Astrocyte (in vitro differentiated cells and primary cell): Measurements from ENCODE around the gene INPP5B. TPM values are rescaled to one million over a fixed set of nuclear protein-coding genes. Genes with fewer than 3 reads are reported as not detected.

Experiments
- DNase-seq: peaks from one replicate; pipeline ENCODE4 v3.0.0-alpha.2; 2010; ENCODE audit warnings: low read depth
- FAIRE-seq: peaks from 2 replicates; lab custom pipeline; 2011; peaks lifted over from hg19 to GRCh38; lab: Jason Lieb, UNC
- H2AFZ ChIP-seq: 2 replicates; pipeline ENCODE4 v1.6.0; 2012; ENCODE audit warnings: low read depth, low read length, inconsistent platforms
- H3K27ac ChIP-seq: 2 replicates; pipeline ENCODE4 v1.5.1; 2011; ENCODE audit warnings: low read depth, low read length, inconsistent platforms
- H3K27me3 ChIP-seq: 2 replicates; pipeline ENCODE4 v1.6.0; 2011; ENCODE audit warnings: low read length, inconsistent platforms; ENCODE audit not compliant: insufficient read depth
- H3K36me3 ChIP-seq: 2 replicates; pipeline ENCODE4 v1.5.1; 2011; ENCODE audit warnings: low read length, inconsistent platforms; ENCODE audit not compliant: insufficient read depth
- H3K4me1 ChIP-seq: 2 replicates; pipeline ENCODE4 v1.5.1; 2011; ENCODE audit warnings: low read length, inconsistent platforms; ENCODE audit not compliant: insufficient read depth
- H3K4me2 ChIP-seq: 2 replicates; pipeline ENCODE4 v1.6.0; 2012; ENCODE audit warnings: low read length, inconsistent platforms
- H3K4me3 ChIP-seq: 2 replicates; pipeline ENCODE4 v1.5.1; 2011; ENCODE audit warnings: low read depth, mild to moderate bottlenecking, low read length, inconsistent platforms; ENCODE audit not compliant: insufficient read depth
- H3K79me2 ChIP-seq: 2 replicates; pipeline ENCODE4 v1.6.0; 2012; ENCODE audit warnings: mild to moderate bottlenecking, low read length, inconsistent platforms; ENCODE audit not compliant: insufficient read depth
- H3K9ac ChIP-seq: 2 replicates; pipeline ENCODE4 v1.6.0; 2012; ENCODE audit warnings: mild to moderate bottlenecking, low read length, inconsistent platforms
- H3K9me3 ChIP-seq: 2 replicates; pipeline ENCODE4 v1.5.1; 2012; ENCODE audit warnings: low read depth, mild to moderate bottlenecking, low read length, inconsistent platforms; ENCODE audit not compliant: insufficient read depth
- H4K20me1 ChIP-seq: 2 replicates; pipeline ENCODE4 v1.6.0; 2012; ENCODE audit warnings: low read length, inconsistent platforms; ENCODE audit not compliant: insufficient read depth
- H3K27ac Mint-ChIP-seq: one replicate; pipeline ENCODE4 v1.8.0; 2021; ENCODE audit warnings: mild to moderate bottlenecking, mixed read lengths; ENCODE audit not compliant: unreplicated experiment
- H3K27me3 Mint-ChIP-seq: one replicate; pipeline ENCODE4 v1.8.0; 2021; ENCODE audit warnings: low read depth, mixed read lengths; ENCODE audit not compliant: unreplicated experiment
- H3K36me3 Mint-ChIP-seq: one replicate; pipeline ENCODE4 v1.8.0; 2021; ENCODE audit warnings: low read depth, mixed read lengths; ENCODE audit not compliant: unreplicated experiment
- H3K4me1 Mint-ChIP-seq: one replicate; pipeline ENCODE4 v1.8.0; 2021; ENCODE audit warnings: low read depth, mixed read lengths; ENCODE audit not compliant: unreplicated experiment
- H3K4me3 Mint-ChIP-seq: one replicate; pipeline ENCODE4 v1.8.0; 2021; ENCODE audit warnings: mild to moderate bottlenecking, moderate library complexity, mixed read lengths; ENCODE audit not compliant: unreplicated experiment
- H3K9me3 Mint-ChIP-seq: one replicate; pipeline ENCODE4 v1.8.0; 2021; ENCODE audit warnings: mild to moderate bottlenecking, mixed read lengths; ENCODE audit not compliant: unreplicated experiment
- EZH2 ChIP-seq: IDR thresholded peaks from 2 replicates; pipeline ENCODE4 v1.6.1; 2012; ENCODE audit warnings: mild to moderate bottlenecking, low read length, inconsistent platforms; ENCODE audit not compliant: insufficient read depth
- total RNA-seq: library from RNA; stranded (reverse); gene quantifications from 2 replicates; pipeline ENCODE4 v1.2.1, GENCODE V29; 2021
- TF ChIP-seq, protein P1 (sequence below): IDR thresholded peaks from 2 replicates; pipeline ENCODE4 v1.5.1; 2011; ENCODE audit warnings: low read depth, mild to moderate bottlenecking, inconsistent platforms, low read length, moderate library complexity; ENCODE audit not compliant: insufficient read depth

The INPP5B gene
- total RNA-seq, 1 donor from 2014 or later = 19.4 TPM

DNA sequence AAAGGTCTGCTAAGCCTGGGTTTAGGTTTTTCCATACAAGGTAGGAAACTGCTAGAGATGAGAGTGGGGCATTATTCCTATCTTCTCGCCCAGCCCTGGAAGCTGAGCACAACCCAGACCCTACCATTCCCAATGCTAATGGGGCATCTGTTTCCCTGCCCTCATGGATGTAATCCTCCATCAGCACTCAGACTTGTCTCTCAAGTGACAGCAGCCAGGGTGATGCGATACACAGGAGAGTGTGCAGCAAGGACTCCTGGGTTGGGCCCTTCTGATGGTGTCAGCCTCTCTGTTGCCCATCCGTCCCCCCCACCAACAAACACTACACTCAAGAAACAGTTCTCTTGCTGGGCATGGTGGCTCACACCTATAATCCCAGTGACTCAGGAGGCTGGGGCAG lies 5.9 kb upstream of the INPP5B start:
- Histone ChIP-seq H3K79me2 (no peaks in the 10 kb centered on the region), H4K20me1 (no peaks in the 10 kb centered on the region), H3K9ac (no peak overlapping the region), H3K4me2 (no peak overlapping the region), H3K9me3 (no peaks in the 10 kb centered on the region), H3K4me1 (no peaks in the 10 kb centered on the region), H3K4me3 (no peak overlapping the region), H3K36me3 (peaks cover 13% of the 10 kb centered on the region), H3K27ac (no peak overlapping the region), H2AFZ (no peak overlapping the region), H3K27me3 (no peaks in the 10 kb centered on the region)
- FAIRE-seq (no peak), DNase-seq (no peak)
- Mint-ChIP-seq H3K27ac (no peak overlapping the region), H3K27me3 (peaks cover 2% of the 10 kb centered on the region), H3K4me3 (no peak overlapping the region), H3K9me3 (no peaks in the 10 kb centered on the region), H3K36me3 (peaks cover 11% of the 10 kb centered on the region), H3K4me1 (peaks cover 3% of the 10 kb centered on the region)
- TF ChIP-seq, protein P1, sequence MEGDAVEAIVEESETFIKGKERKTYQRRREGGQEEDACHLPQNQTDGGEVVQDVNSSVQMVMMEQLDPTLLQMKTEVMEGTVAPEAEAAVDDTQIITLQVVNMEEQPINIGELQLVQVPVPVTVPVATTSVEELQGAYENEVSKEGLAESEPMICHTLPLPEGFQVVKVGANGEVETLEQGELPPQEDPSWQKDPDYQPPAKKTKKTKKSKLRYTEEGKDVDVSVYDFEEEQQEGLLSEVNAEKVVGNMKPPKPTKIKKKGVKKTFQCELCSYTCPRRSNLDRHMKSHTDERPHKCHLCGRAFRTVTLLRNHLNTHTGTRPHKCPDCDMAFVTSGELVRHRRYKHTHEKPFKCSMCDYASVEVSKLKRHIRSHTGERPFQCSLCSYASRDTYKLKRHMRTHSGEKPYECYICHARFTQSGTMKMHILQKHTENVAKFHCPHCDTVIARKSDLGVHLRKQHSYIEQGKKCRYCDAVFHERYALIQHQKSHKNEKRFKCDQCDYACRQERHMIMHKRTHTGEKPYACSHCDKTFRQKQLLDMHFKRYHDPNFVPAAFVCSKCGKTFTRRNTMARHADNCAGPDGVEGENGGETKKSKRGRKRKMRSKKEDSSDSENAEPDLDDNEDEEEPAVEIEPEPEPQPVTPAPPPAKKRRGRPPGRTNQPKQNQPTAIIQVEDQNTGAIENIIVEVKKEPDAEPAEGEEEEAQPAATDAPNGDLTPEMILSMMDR = no peak
- no peak for TF ChIP-seq EZH2

DNA sequence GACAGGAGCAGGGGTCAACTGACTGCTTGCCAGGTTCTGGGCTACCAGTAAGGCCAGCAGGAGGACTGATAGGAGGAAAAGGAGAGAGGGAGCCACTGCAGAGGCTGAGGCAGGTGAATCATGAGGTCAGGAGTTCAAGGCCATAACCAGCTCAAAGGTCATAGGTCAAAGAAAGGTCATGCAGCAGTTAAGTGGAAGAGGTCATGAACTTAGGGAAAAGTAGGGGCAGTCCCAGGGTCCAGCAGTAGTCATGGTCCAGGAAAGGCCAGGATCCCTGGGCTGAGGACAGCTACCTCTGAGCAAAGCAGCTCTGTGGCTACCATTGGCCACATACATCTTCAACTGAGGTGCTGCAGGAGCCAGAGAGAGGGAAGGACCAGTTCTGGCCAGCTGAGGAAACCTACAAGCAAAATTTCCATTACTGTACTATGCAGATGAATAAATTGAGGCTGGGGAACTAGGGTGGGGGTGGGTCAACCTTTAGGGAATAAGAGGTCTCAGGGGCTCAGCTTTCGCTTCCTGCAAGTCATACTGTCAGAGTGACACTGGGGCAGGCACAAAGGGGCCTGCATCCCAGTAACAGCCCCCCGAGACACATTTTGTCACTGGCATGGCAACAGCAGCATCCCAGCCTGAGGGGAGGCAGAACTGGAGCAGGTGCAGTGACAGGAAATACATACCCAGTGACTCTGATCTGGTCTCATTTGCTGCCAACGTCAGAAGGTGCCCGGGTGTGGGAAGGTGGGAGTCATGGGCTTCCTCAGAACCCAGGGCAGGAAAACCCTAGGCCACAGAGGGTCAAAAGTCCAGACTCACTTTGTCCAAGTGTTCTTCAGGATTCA lies 5.2 kb upstream of the INPP5B start:
- H3K36me3 ChIP-seq = peaks cover 6% of the 10 kb centered on the region
- FAIRE-seq (no peak), DNase-seq (no peak)
- no peaks in the 10 kb centered on the region for H3K79me2 ChIP-seq
- Mint-ChIP-seq H3K4me3 (no peak overlapping the region), H3K4me1 (peaks cover 3% of the 10 kb centered on the region), H3K9me3 (no peaks in the 10 kb centered on the region), H3K27me3 (peaks cover 2% of the 10 kb centered on the region), H3K27ac (no peak overlapping the region), H3K36me3 (peaks cover 8% of the 10 kb centered on the region)
- no peak for TF ChIP-seq EZH2
- H3K9me3 ChIP-seq = no peaks in the 10 kb centered on the region
- no peak overlapping the region for H2AFZ ChIP-seq
- H4K20me1 ChIP-seq = no peaks in the 10 kb centered on the region
- no peak overlapping the region for H3K27ac ChIP-seq
- H3K9ac ChIP-seq = no peak overlapping the region
- H3K27me3 ChIP-seq = no peaks in the 10 kb centered on the region
- no peak overlapping the region for H3K4me2 ChIP-seq
- H3K4me1 ChIP-seq = no peaks in the 10 kb centered on the region
- no peak overlapping the region for H3K4me3 ChIP-seq

DNA sequence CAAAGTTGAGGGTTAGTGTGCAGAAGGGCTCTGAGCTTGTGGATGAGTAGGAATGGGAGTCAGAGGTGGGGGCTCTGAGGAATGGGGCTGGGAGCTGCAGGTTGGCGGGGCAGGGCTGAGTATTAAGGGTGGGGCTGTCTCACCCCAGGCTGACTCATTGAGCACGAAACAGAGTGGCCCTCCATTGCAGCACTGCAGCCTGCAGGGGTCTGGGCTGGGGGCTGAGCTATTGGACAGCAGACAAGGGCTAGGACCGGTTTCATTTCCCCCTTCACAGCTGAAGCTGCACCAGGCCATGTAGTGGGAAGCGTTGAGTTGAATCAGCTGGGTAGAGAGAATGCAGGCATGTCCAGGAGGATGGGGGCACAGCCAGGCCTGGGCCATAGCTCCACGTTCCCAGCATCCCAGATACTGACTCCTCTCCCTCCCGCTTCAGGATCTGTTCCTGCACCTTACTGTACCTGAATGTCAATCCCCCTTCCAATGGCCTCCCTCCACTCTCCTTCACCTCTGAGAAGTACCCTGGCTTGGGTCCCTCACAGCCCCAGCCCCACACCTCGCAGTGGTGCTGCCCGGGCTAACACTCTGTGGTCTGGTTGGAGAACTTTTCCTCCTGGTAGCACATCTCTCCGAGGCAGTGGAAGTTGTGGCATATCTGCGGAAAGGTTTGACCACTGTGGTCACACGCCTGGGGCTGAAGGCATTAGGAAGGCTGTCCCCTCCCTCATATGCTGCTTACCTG lies 4.4 kb upstream of the INPP5B start:
- Histone ChIP-seq H3K4me3 (no peak overlapping the region), H3K36me3 (peaks cover 2% of the 10 kb centered on the region), H3K9me3 (no peaks in the 10 kb centered on the region), H3K27ac (no peak overlapping the region), H3K4me2 (no peak overlapping the region), H3K9ac (no peak overlapping the region), H4K20me1 (no peaks in the 10 kb centered on the region), H2AFZ (no peak overlapping the region), H3K27me3 (no peaks in the 10 kb centered on the region), H3K4me1 (peaks cover 4% of the 10 kb centered on the region), H3K79me2 (no peaks in the 10 kb centered on the region)
- Mint-ChIP-seq H3K27ac (no peak overlapping the region), H3K4me1 (peaks cover 3% of the 10 kb centered on the region), H3K36me3 (peaks cover 9% of the 10 kb centered on the region), H3K27me3 (peaks cover 2% of the 10 kb centered on the region), H3K4me3 (no peak overlapping the region), H3K9me3 (no peaks in the 10 kb centered on the region)
- FAIRE-seq = no peak
- no peak for TF ChIP-seq EZH2
- TF ChIP-seq, protein P1 = no peak
- DNase-seq = no peak
